Femur (tissue), 1 donor: ENCODE results near the gene PNMT.

Experiments
- DNase-seq: peaks from one replicate; pipeline ENCODE4 v3.0.0-alpha.2; 2017

PNMT gene

GRCh38 chr17:39714234-39714633 is 46.0 kb downstream of the PNMT start:
- no peak for DNase-seq

- no peak for DNase-seq
These were observed 47.3 kb downstream of the PNMT start for GRCh38 chr17:39715375-39716072.

GRCh38 chr17:39716073-39716818 is 48.0 kb downstream of the PNMT start:
- DNase-seq: no peak

GRCh38 chr17:39716879-39717536 is 48.8 kb downstream of the PNMT start:
- DNase-seq: no peak

- no peak for DNase-seq
These were observed 49.4 kb downstream of the PNMT start for GRCh38 chr17:39717660-39718059.

GRCh38 chr17:39719563-39720355 is 51.5 kb downstream of the PNMT start:
- DNase-seq: no peak
